ENCODE measurements around the gene HOXA11.

The HOXA11 gene

GRCh38 chr7:27211084-27211446 lies 26.0 kb upstream of the HOXA11 start:
- no peak for TF ChIP-seq CTCF (IDR thresholded peaks at IDR 0.05)

GRCh38 chr7:27210441-27211083 lies 25.5 kb upstream of the HOXA11 start:
- peak; percentile 92 for TF ChIP-seq CTCF (IDR thresholded peaks at IDR 0.05)

GRCh38 chr7:27209933-27210440 lies 25.0 kb upstream of the HOXA11 start:
- TF ChIP-seq CTCF (IDR thresholded peaks at IDR 0.05) = no peak

- no peak for TF ChIP-seq CTCF (IDR thresholded peaks at IDR 0.05)
Measured at GRCh38 chr7:27208998-27209397, 24.0 kb upstream of the HOXA11 start.

GRCh38 chr7:27207348-27207985 lies 22.4 kb upstream of the HOXA11 start:
- no peak for TF ChIP-seq CTCF (IDR thresholded peaks at IDR 0.05)

- TF ChIP-seq CTCF (IDR thresholded peaks at IDR 0.05) = no peak
Measured at GRCh38 chr7:27205325-27206280, 20.6 kb upstream of the HOXA11 start.

GRCh38 chr7:27204851-27205322 lies 19.9 kb upstream of the HOXA11 start:
- no peak for TF ChIP-seq CTCF (IDR thresholded peaks at IDR 0.05)

Measured in LNCAP (cell line).